Gastrocnemius medialis (tissue), 4 donors: ENCODE results near the gene NPM1. TPM values are rescaled to one million over a fixed set of nuclear protein-coding genes. Genes with fewer than 3 reads are reported as not detected.

Source experiments
- ATAC-seq, 2 donors: fragments of 150-250 bp; one replicate each; pipeline ENCODE4 v1.9.1; 2016
- DNase-seq, 2 donors: peaks; one replicate each; pipeline ENCODE4 v3.0.0-alpha.2; 2019
- H3K27ac ChIP-seq, 4 donors: fragments of 200-600 bp; sonication (generic); 1 replicate in 1 of 4; 2 replicates in 3 of 4; pipeline ENCODE4 v1.5.1; 2016 to 2018; ENCODE audit warnings: mild to moderate bottlenecking in 2 of 4, moderate library complexity in 1 of 4
- H3K27me3 ChIP-seq, 3 donors: fragments of 200-600 bp; sonication (generic) in 2 of 3; 1 replicate in 1 of 3; 2 replicates in 2 of 3; pipeline versions ENCODE4 v1.5.1 to v1.6.0; 2016 to 2019; ENCODE audit warnings: mild to moderate bottlenecking in 1 of 3, moderate library complexity in 1 of 3
- H3K36me3 ChIP-seq, 2 donors: fragments of 200-600 bp; sonication (generic) in 1 of 2; one replicate each; pipeline ENCODE4 v1.5.1; 2017 to 2018
- H3K4me1 ChIP-seq, 2 donors: fragments of 200-600 bp; sonication (generic) in 1 of 2; one replicate each; pipeline ENCODE4 v1.5.1; 2016 to 2017; ENCODE audit warnings: mild to moderate bottlenecking in 2 of 2
- H3K4me3 ChIP-seq, 4 donors: fragments of 200-600 bp; sonication (generic) in 3 of 4; 1 replicate in 1 of 4; 2 replicates in 3 of 4; pipeline ENCODE4 v1.5.1; 2016 to 2019; ENCODE audit warnings: mild to moderate bottlenecking in 2 of 4
- H3K9me3 ChIP-seq, 3 donors: fragments of 200-600 bp; sonication (generic) in 2 of 3; 1 replicate in 1 of 3; 2 replicates in 2 of 3; pipeline ENCODE4 v1.5.1; 2016 to 2019
- POLR2A ChIP-seq, 2 donors: fragments of 450-650 bp; IDR thresholded peaks; one replicate each; pipeline ENCODE4 v1.6.1; 2017; ENCODE audit warnings: antibody characterized with exemption in 2 of 2, mild to moderate bottlenecking in 2 of 2, moderate library complexity in 2 of 2
- in situ Hi-C, 4 donors: fragments of 200-750 bp; cut with MboI; loops; one replicate each; pipeline versions ENCODE4 v1.15.0 to v1.8.0; 2017; ENCODE audit warnings: low sequenced_read_pairs in 4 of 4
- intact Hi-C: fragments of 100-400 bp; cut with DNase I; formaldehyde crosslinking; loops from one replicate; pipeline ENCODE4 v1.15.1; 2023; ENCODE audit warnings: low total_unique reads
- total RNA-seq, 4 donors: library from RNA; depleted of rRNA; stranded (reverse); fragments of >200 nt; gene quantifications; one replicate each; pipeline versions ENCODE4 v1.1.0 to v1.2.3, GENCODE V29; 2016
- TF ChIP-seq, protein P1 (sequence below), 5 experiments: fragments of 450-650 bp in 3 of 5; fragments of 200-600 bp in 2 of 5; sonication (generic) in 2 of 5; IDR thresholded peaks in 4 of 5; conservative IDR thresholded peaks in 1 of 5; 1 replicate in 4 of 5; 2 replicates in 1 of 5; pipeline ENCODE4 v1.5.1; 2016 to 2019; ENCODE audit warnings: antibody characterized with exemption in 5 of 5, mild to moderate bottlenecking in 3 of 5, moderate library complexity in 3 of 5

NPM1 gene
- total RNA-seq, 4 donors from 2014 or later: 277 to 651 (median 413) TPM

DNA sequence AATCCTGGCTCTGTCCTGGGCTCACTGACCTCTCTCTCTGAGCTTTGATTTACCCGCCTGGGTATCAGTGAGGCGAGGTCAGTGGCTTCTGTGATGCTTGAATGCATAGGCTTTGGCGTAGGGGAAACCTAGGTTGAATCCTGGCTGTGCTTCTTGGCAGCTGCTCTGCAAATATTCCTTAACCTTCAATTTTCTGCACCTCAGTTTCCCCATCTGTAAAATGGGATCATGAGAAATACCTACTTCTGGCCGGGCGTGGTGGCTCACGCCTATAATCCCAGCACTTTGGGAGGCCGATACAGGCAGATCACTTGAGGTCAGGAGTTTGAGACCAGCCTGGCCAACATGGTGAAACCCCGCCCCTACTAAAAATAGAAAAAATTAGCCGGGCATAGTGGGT, 39.0 kb downstream of the NPM1 start:
- ATAC-seq (no peak), DNase-seq (no peak)
- in situ Hi-C loops (no loop called here), intact Hi-C loops (no loop called here)
- H3K36me3 ChIP-seq: no peaks in the 10 kb centered on the region
- H3K4me1 ChIP-seq: no peaks in the 10 kb centered on the region
- no peak overlapping the region for H3K4me3 ChIP-seq
- TF ChIP-seq POLR2A (IDR thresholded peaks at IDR 0.05): no peak
- TF ChIP-seq, protein P1, sequence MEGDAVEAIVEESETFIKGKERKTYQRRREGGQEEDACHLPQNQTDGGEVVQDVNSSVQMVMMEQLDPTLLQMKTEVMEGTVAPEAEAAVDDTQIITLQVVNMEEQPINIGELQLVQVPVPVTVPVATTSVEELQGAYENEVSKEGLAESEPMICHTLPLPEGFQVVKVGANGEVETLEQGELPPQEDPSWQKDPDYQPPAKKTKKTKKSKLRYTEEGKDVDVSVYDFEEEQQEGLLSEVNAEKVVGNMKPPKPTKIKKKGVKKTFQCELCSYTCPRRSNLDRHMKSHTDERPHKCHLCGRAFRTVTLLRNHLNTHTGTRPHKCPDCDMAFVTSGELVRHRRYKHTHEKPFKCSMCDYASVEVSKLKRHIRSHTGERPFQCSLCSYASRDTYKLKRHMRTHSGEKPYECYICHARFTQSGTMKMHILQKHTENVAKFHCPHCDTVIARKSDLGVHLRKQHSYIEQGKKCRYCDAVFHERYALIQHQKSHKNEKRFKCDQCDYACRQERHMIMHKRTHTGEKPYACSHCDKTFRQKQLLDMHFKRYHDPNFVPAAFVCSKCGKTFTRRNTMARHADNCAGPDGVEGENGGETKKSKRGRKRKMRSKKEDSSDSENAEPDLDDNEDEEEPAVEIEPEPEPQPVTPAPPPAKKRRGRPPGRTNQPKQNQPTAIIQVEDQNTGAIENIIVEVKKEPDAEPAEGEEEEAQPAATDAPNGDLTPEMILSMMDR (IDR thresholded peaks at IDR 0.05 in 4 of 5, conservative IDR thresholded peaks at IDR 0.05 in 1 of 5): no peak
- H3K9me3 ChIP-seq: no peaks in the 10 kb centered on the region
- H3K27ac ChIP-seq: no peak overlapping the region
- no peaks in the 10 kb centered on the region for H3K27me3 ChIP-seq

DNA sequence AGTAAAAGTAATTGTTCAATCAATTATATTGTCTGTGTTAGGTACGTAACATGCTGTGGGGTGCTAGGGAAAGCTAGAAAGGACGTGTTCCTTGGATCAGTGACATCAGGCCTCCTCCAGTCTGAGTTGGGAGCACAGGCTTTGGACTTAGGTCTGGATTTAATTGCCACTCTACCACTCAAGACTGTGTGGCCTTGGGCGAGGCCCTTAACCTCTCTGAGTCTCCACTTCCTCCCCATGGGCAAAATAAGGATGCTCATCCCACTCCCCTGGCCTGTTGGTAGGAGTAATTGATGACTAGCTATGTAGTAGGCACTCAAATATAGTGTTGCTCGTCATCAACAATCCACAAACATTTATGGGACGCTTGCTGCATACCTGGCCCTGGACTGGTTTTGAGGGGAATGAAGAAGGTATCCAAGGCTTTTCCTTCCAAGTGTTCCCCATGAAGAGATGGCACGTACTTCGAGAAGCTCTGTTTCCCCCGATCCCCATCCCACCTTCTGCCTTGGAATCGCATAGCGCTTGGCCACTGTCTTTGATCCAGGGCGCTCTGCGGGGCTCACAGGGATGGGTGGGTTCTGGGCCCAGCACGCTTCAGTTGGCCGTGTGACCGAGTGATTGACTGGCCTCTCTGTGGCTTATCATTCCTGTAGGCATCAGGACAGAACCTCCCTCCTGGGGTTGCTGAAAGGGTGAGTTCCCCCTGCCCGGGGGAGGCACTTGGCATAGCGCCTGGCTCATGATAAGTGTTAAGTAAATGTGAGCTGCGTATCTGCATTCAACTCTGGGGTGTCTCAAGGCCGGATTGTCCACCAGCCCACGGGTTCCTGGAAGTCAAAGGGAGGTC, 39.9 kb downstream of the NPM1 start:
- no peak overlapping the region for H3K4me3 ChIP-seq
- in situ Hi-C loops: no loop called here
- no peaks in the 10 kb centered on the region for H3K9me3 ChIP-seq
- intact Hi-C loops: no loop called here
- DNase-seq: no peak
- ATAC-seq: no peak
- TF ChIP-seq, protein P1 (IDR thresholded peaks at IDR 0.05 in 4 of 5, conservative IDR thresholded peaks at IDR 0.05 in 1 of 5): no peak
- TF ChIP-seq POLR2A (IDR thresholded peaks at IDR 0.05): no peak
- no peak overlapping the region for H3K27ac ChIP-seq
- no peaks in the 10 kb centered on the region for H3K36me3 ChIP-seq
- H3K4me1 ChIP-seq: no peaks in the 10 kb centered on the region
- no peaks in the 10 kb centered on the region for H3K27me3 ChIP-seq

DNA sequence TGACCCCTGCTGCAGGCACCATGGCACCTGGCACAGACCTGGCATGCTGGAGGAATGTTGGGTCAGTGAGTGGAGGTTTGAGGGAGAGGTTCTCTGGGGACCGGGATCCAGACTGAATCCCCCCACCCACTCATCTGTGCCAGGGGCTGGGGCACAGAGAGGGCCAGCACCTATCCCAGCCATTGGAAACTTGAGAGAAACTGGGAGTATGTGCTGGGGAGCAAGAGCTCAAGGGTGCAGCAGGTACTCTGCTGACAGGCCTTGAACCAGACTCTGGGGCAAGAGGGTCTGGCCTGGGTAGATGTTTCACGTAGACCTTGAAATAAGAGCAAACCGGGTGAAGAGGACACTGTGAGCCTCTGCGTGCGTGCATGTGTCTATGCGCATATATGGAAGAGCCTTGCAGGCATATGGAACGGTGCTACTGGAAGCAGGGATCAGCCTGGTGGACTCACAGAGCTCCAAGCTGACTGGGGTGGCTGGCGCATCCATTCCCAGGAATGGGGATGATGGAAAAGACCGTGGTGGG, 40.6 kb downstream of the NPM1 start:
- DNase-seq: no peak
- no peak for ATAC-seq
- no peak overlapping the region for H3K27ac ChIP-seq

DNA sequence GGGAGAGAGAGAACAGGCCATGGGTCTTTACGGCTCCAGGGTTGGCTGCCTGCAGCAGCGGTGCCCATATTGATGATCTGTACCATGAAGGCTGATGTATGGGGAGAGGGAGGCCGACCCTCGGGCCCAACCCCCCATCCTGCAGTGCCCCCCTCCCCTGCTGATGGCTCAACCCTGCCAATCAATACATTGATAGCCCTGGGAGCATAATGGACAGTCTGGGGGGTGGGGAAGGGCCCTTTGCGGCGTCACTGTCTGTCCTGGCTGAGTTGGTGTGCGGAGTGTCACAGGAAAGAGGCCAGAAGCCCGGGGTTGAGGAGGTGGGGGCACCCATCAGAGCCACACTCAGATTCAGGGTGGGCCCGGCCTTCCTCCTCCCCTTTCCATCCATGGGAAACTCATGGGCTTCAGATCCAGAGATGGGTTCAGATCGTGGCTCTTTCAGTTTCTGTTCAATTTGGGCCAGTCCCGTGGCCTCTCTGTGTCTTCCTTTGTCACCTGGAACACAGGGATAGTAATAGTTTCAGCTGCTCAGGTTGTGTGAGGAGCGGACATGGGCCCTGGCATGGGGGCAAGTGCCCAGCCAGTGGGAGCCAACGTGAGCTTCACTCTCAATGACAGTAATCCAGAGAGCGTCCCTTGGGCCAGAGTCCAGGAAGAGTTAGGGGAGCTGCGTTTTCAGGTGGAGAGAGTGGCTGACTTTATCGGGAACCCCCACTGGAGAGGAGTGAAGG, 41.3 kb downstream of the NPM1 start:
- no peak overlapping the region for H3K27ac ChIP-seq
- no peak overlapping the region for H3K4me3 ChIP-seq
- intact Hi-C loops: no loop called here
- in situ Hi-C loops: no loop called here
- H3K4me1 ChIP-seq: no peaks in the 10 kb centered on the region
- no peaks in the 10 kb centered on the region for H3K36me3 ChIP-seq
- no peak for TF ChIP-seq POLR2A (IDR thresholded peaks at IDR 0.05)
- TF ChIP-seq, protein P1 (IDR thresholded peaks at IDR 0.05 in 4 of 5, conservative IDR thresholded peaks at IDR 0.05 in 1 of 5): no peak
- ATAC-seq: no peak
- H3K9me3 ChIP-seq: no peaks in the 10 kb centered on the region
- no peak for DNase-seq
- H3K27me3 ChIP-seq: no peaks in the 10 kb centered on the region

More for the DNA sequence above, 40.6 kb downstream of the NPM1 start:
- H3K4me1 ChIP-seq: no peaks in the 10 kb centered on the region
- TF ChIP-seq, protein P1 (IDR thresholded peaks at IDR 0.05 in 4 of 5, conservative IDR thresholded peaks at IDR 0.05 in 1 of 5): no peak
- no peak for TF ChIP-seq POLR2A (IDR thresholded peaks at IDR 0.05)
- in situ Hi-C loops (no loop called here), intact Hi-C loops (no loop called here)
- no peaks in the 10 kb centered on the region for H3K27me3 ChIP-seq
- no peaks in the 10 kb centered on the region for H3K9me3 ChIP-seq
- H3K4me3 ChIP-seq: no peak overlapping the region
- no peaks in the 10 kb centered on the region for H3K36me3 ChIP-seq
